ENCODE measurements around the gene OR2M5. TPM values are rescaled to one million over a fixed set of nuclear protein-coding genes. Genes with fewer than 3 reads are reported as not detected.

Gene OR2M5
- total and polyA plus RNA-seq, 8 donors: not detected

DNA sequence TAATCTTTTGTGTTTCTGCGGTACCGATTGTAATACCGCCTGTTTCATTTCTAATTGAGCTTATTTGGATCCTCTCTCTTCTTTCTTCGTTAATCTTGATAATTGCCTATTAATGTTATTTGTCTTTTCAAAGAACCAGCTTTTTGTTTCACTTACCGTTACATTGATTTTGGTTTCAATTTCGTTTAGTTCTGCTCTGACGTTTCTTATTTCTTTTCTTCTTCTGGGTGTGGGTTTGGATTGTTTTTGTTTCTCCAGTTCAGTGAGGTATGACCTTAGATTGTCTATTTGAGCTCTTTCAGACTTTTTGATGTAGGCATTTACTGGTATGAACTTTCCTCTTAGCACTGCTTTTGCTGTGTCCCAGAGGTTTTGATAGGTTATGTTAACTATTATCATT is 39.0 kb downstream of the OR2M5 start:
- ATAC-seq: no peak

DNA sequence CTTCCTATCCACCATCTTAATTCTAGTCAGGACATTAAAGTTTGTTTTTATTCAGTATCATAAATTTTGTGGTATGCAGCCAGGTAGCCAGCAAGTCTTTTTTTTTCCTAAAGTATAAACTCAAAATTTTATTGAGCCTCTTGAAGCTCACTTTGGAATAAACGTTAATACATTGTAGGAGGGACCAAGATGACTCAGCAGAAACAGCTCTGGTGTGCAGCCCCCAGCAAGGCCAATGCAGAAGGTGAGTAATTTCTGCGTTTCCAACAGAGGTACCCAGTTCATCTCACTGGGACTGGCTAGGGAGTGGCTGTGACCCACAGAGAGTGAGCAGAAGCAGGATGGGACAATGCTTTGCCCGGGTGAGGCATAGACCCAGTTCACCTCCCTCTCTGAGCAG is 42.4 kb downstream of the OR2M5 start:
- Histone ChIP-seq H3K4me3 (no peak overlapping the region), H3K27ac (no peak overlapping the region), H3K27me3 (no peaks in the 10 kb centered on the region), H3K36me3 (no peaks in the 10 kb centered on the region), H3K9me3 (no peaks in the 10 kb centered on the region), H3K4me1 (no peaks in the 10 kb centered on the region)
- 34 to 45% methylated on average over 3 of the region's 3 CpGs for WGBS, 2 donors
- no peak for DNase-seq
- intact Hi-C loops (cut with DNase I): no loop called here
- FAIRE-seq: no peak
- ATAC-seq: no peak
- TF ChIP-seq CTCF (IDR thresholded peaks at IDR 0.05): no peak

More for the DNA sequence above, 39.0 kb downstream of the OR2M5 start:
- Histone ChIP-seq H3K4me3 (no peak overlapping the region), H3K36me3 (no peaks in the 10 kb centered on the region), H3K27ac (no peak overlapping the region), H3K9me3 (no peaks in the 10 kb centered on the region), H3K4me1 (no peaks in the 10 kb centered on the region), H3K27me3 (no peaks in the 10 kb centered on the region)
- 50 to 66% methylated on average over 7 of the region's 7 CpGs for WGBS, 2 donors
- intact Hi-C loops (cut with DNase I): no loop called here
- FAIRE-seq (no peak), DNase-seq (no peak)
- no peak for TF ChIP-seq CTCF (IDR thresholded peaks at IDR 0.05)

- intact Hi-C loops (cut with DNase I): no loop called here
- FAIRE-seq (no peak), DNase-seq (no peak), ATAC-seq (no peak)
- no peak overlapping the region for H3K4me3 ChIP-seq
- no peaks in the 10 kb centered on the region for H3K4me1 ChIP-seq
- no peaks in the 10 kb centered on the region for H3K27me3 ChIP-seq
- H3K27ac ChIP-seq: no peak overlapping the region
- WGBS, 2 donors: 45 to 48% methylated on average over 11 of the region's 11 CpGs
- no peak for TF ChIP-seq CTCF (IDR thresholded peaks at IDR 0.05)
- no peaks in the 10 kb centered on the region for H3K9me3 ChIP-seq
- H3K36me3 ChIP-seq: no peaks in the 10 kb centered on the region
These were observed 44.1 kb downstream of the OR2M5 start for GRCh38 chr1:248189026-248189425.

GRCh38 chr1:248194117-248194516 is 49.2 kb downstream of the OR2M5 start:
- Histone ChIP-seq H3K36me3 (no peaks in the 10 kb centered on the region), H3K27me3 (no peaks in the 10 kb centered on the region), H3K4me1 (no peaks in the 10 kb centered on the region), H3K9me3 (no peaks in the 10 kb centered on the region), H3K27ac (no peak overlapping the region), H3K4me3 (no peak overlapping the region)
- TF ChIP-seq CTCF (IDR thresholded peaks at IDR 0.05): no peak
- intact Hi-C loops (cut with DNase I): no loop called here
- ATAC-seq (no peak), FAIRE-seq (no peak), DNase-seq (no peak)
- 26 to 45% methylated on average over 1 of the region's 1 CpG for WGBS, 2 donors

Other genes with a start within 250 kb of the OR2M5 start
- gene OR2W3, start 249.6 kb upstream of the OR2M5 start, total RNA-seq: under 1 TPM in 1 of 6 donors, not detected in 5; 0.23 TPM
- gene OR2W3, start 249.6 kb upstream of the OR2M5 start, polyA plus RNA-seq: under 1 TPM in 1 of 2 donors, not detected in 1; 0.09 TPM
- gene OR2T8, start 224.9 kb upstream of the OR2M5 start, total RNA-seq: not detected
- not detected for gene OR2T8, start 224.9 kb upstream of the OR2M5 start, polyA plus RNA-seq
- gene OR2AJ1, start 220.3 kb upstream of the OR2M5 start, total RNA-seq: not detected
- gene OR2AJ1, start 220.3 kb upstream of the OR2M5 start, polyA plus RNA-seq: not detected
- gene OR2L8, start 196.3 kb upstream of the OR2M5 start, total RNA-seq: not detected
- gene OR2L8, start 196.3 kb upstream of the OR2M5 start, polyA plus RNA-seq: not detected
- not detected for gene OR2AK2, start 179.9 kb upstream of the OR2M5 start, total RNA-seq
- gene OR2AK2, start 179.9 kb upstream of the OR2M5 start, polyA plus RNA-seq: not detected
- gene OR2L5, start 131.5 kb upstream of the OR2M5 start, total RNA-seq: not detected
- gene OR2L5, start 131.5 kb upstream of the OR2M5 start, polyA plus RNA-seq: not detected
- gene OR2L2, start 115.1 kb upstream of the OR2M5 start, total RNA-seq: under 1 TPM in 3 of 6 donors, not detected in 3; 0.03 to 0.06 (median 0.05) TPM
- gene OR2L2, start 115.1 kb upstream of the OR2M5 start, polyA plus RNA-seq: under 1 TPM in 1 of 2 donors, not detected in 1; 0.07 TPM
- gene OR2L3, start 98.3 kb upstream of the OR2M5 start, total RNA-seq: not detected
- not detected for gene OR2L3, start 98.3 kb upstream of the OR2M5 start, polyA plus RNA-seq
- not detected for gene OR2L13, start 50.0 kb upstream of the OR2M5 start, total RNA-seq
- gene OR2L13, start 50.0 kb upstream of the OR2M5 start, polyA plus RNA-seq: not detected
- not detected for gene OR2M2, start 29.7 kb downstream of the OR2M5 start, total RNA-seq
- not detected for gene OR2M2, start 29.7 kb downstream of the OR2M5 start, polyA plus RNA-seq
- not detected for gene OR2M3, start 52.1 kb downstream of the OR2M5 start, total RNA-seq
- gene OR2M3, start 52.1 kb downstream of the OR2M5 start, polyA plus RNA-seq: under 1 TPM in 1 of 2 donors, not detected in 1; under 0.01 TPM
- not detected for gene OR2M4, start 86.3 kb downstream of the OR2M5 start, total RNA-seq
- under 1 TPM in 1 of 2 donors, not detected in 1; 0.02 TPM for gene OR2M4, start 86.3 kb downstream of the OR2M5 start, polyA plus RNA-seq
- gene OR2T33, start 132.8 kb downstream of the OR2M5 start, total RNA-seq: not detected
- gene OR2T33, start 132.8 kb downstream of the OR2M5 start, polyA plus RNA-seq: not detected
- gene OR2T12, start 158.3 kb downstream of the OR2M5 start, total RNA-seq: not detected
- not detected for gene OR2T12, start 158.3 kb downstream of the OR2M5 start, polyA plus RNA-seq
- gene OR2M7, start 179.4 kb downstream of the OR2M5 start, total RNA-seq: not detected
- gene OR2M7, start 179.4 kb downstream of the OR2M5 start, polyA plus RNA-seq: not detected
- not detected for gene OR14C36, start 203.6 kb downstream of the OR2M5 start, total RNA-seq
- not detected for gene OR14C36, start 203.6 kb downstream of the OR2M5 start, polyA plus RNA-seq
- not detected for gene OR2T4, start 216.5 kb downstream of the OR2M5 start, total RNA-seq
- not detected for gene OR2T4, start 216.5 kb downstream of the OR2M5 start, polyA plus RNA-seq
- not detected for gene OR2T6, start 230.6 kb downstream of the OR2M5 start, total RNA-seq
- gene OR2T6, start 230.6 kb downstream of the OR2M5 start, polyA plus RNA-seq: not detected